Dermis blood vessel endothelial cell (primary cell): ENCODE measurements around the gene ZNF438. TPM values are rescaled to one million over a fixed set of nuclear protein-coding genes. Genes with fewer than 3 reads are reported as not detected.

ENCODE experiments used
- DNase-seq: peaks from one replicate; pipeline ENCODE4 v3.0.0; 2010
- total RNA-seq: library from RNA; depleted of rRNA; stranded (reverse); fragments of >200 nt; gene quantifications from 2 replicates; pipeline ENCODE4 v1.2.3, GENCODE V29; 2014

Gene ZNF438
- total RNA-seq, 1 donor from 2014 or later, result 2.6 TPM

DNA sequence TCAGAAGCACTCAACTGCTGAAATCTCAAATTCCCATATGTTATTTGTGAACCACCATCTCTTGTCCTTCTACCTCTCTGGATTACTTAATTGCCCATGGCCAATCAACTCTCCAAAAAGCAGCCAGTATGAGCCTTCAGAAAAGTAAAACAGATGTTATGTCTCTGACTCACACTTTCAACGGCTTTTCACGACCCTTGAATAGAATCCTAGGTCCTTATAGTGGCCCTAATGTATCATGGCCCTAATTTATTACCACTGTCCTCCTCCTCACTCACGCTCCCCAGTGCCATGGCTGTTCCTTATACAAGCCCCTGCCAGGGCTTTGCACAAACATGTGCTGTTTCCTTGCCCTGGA is 20.0 kb downstream of the ZNF438 start:
- DNase-seq, result no peak

DNA sequence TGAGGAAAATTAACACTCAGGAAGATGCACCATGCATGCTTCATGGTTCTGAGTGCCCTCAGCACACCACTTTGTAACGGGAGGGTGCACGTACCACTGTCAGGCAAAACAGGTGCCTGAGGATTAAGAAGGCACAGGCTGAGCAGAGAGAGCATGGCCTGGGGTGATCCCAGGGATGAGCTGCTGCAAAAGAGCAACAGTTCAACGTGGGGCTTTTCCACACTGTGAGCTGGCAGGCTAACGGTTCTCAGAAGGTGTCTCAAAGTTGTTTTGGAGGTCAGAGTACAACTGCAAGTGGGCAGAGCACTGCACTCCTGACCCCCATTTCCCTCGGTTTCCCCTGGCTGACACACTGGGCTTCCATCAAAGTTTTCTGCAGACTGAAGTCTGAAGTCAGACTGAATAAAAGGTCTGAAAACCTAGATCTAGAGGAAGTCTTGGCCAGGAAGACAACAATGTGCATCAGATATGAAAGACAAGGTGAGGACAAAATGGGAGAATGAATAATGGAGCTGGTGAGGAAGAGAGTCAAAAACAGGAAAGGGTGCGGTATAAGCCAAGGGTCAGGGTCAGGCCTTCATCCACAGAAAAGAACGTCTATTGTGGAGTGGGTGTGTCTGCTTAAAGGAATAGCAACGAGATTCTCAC is 20.5 kb downstream of the ZNF438 start:
- DNase-seq, result peak; percentile 44

DNA sequence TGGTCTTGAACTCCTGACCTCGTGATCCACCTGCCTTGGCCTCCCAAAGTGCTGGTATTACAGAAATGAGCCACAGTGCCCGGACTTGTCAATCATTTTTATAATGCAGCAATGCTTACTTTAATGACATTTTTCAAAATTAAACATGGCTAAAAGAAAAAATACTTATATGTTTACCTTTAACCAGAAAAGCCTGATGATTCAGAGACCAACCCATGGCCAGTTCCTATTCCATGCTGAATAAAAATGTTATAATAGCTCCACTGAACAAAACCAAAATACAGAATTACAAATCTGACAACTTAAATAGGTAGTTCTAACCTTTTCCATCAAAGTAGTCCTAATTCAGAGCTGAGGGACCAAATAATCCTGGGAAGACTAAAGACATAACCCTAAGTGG is 21.6 kb downstream of the ZNF438 start:
- DNase-seq, result no peak

DNA sequence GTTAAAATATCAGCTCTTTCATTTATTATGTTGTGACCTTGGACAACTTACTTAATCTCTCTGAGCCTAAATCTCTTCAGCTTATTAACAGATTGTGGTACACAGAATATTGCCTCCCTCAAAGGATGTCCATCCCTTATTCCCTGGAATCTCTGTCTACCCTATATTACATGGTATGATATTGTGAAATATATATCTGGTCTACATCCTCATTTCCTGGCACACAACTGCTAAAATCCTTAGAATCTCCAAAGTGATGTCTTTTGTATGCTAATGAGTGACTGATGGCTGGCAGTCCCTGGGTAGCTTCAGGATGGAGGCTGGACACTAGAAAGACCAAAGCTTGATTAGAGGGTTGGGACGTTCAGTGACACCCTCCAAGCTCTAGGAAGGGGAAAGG is 25.8 kb downstream of the ZNF438 start:
- DNase-seq, result no peak

DNA sequence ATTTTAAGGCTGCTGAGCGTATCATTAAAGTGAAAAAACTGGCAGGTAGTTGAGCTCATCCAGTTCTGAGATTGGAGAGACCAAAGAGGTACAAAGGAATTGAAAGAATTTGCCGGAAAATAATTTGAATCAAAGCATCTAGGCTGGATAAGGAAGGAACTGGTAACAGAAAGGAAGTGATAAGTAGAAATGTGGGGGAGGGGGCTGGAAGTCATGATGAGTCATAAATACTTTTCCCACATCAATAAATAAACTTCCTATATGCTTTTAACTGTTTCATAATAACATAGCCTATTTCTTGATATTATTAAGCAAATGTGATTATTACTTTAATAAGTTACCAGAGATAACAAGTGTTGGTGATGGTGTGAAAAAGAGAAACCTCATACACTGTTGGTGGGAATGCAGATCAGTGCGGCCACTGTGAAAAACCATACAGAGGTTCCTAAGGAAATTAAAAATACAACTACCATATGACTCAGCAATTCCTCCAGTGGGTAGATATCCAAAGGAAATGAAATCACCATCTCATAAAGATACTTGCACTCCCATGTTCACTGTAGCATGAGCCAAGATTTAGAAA is 27.0 kb downstream of the ZNF438 start:
- peak; percentile 94 for DNase-seq

DNA sequence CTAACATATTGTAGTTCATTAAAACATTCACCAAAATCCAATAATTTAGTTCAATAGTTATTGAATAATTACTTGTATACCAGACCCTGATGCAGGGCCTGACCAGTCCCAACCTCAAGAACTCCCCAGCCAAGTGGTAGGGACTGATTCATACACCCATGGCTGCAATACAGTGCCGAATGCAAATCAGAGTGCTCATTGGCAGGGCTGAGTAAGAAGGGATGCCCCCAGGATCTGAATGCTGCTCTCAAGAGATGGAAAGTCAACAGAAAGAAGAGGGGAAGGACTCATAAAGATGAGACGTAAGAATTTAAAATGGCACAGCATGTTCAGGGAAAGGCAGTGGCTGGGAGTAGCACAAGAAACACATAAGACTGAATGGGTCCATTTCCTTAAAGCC is 29.9 kb downstream of the ZNF438 start:
- no peak for DNase-seq

DNA sequence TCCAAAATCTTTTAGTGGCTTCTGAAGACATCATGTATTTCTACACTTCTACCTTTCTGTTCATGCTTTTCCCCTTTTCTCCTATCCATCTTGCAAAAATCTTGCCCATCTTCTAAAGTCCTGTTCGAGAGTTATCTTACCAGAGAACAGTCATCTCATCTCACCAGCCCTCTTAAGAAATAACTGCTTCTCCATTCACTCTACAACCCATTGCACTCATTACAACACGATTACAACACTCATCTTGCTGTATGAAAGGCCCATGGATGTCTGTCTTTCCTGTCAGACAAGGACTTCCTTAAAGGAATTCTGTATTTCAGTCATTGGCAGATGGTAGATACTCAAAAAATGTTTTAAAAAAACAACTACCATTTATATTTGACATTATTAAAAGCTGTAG is 30.8 kb downstream of the ZNF438 start:
- no peak for DNase-seq

DNA sequence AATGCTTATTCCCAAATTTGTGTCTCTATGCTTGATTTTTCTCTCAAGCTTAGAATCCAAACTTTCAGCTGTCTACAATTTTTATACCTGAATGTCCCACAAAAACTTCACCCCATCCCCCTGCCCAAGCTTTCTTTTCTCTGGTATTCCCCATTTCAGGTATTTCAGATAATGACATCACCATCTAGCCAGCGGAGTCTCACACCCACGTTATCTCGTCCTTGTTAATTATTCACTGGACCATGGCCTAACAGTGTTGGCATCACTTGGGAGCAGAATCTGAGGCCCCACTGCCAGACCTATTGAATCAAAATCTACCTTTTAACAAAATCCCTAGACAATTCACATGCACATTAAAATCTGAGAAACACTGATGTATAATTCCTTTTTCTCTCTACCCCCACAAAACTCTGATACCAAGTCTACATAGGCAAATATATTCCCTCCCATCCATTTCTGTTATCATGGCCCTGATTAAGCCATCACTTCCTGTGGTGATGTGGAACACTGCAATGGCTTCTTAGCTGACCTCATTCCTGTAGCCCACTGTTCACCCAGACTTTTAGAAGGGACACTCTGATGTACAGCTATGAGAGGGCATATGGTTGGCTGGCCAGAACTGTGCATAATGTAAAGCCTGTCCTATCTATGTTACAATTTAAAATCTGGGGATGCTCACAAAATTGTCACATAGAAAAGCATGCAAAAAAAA is 31.4 kb downstream of the ZNF438 start:
- no peak for DNase-seq

DNA sequence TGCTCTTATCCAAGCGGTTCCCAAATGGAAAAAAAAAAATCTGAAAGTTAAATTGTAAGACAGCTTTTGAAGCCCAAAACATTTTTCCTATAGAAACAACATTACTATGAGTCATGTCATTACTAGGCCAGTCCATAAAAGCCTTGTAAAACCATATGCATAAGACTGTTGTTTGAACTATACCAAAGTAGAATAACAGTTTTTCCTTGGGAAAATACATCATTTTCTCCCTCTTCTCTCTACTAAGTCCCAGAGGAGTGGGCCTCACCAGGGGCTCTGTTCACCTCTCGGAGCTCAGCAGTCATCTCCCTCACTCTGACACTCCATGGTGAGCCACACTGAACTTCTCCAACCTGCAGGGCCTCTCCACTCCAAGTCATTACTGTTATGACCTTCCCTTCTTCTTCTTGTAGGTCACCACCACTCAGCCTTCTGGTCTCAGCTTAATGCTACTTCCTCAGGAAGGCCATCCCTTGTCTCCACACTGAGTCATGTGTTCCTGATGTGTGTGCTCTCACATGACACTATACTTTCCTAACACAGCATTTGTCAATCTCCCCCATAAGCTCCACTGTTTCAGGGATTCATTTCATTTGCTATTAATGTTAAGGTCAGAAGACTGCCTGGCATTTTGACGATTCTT is 32.5 kb downstream of the ZNF438 start:
- DNase-seq, result peak; percentile 92

DNA sequence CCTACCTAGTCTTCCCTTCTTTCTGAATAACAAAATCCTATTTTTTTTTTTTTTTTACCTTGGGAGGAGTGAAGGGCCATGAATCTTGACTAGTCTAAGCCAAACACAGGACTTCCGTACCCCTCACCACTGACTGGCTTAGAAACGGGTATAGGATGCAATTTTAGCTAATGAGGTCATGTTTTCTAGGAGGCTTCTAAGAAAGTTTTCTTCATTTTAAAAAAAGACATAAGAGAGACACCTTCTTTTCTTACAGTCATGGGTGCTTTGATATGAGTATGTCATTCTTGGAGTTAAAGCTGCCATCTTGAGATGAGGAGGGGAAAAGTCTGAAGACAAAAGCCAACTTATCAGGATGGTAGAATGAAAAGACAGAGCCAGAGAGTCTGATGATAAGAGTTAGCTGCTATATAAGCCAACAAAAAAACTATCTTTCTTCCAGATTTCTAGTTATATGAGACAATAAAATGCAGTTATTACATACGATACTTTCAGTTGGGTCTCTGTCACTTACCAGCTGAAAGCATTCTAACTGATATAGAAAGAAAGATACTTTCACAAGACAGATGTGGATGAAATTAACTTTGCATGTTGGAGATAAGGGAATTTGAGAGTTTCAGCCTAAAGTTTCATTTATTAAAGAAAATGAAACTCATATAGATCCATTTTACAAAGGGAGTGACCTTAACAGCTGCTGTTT is 34.0 kb downstream of the ZNF438 start:
- no peak for DNase-seq

DNA sequence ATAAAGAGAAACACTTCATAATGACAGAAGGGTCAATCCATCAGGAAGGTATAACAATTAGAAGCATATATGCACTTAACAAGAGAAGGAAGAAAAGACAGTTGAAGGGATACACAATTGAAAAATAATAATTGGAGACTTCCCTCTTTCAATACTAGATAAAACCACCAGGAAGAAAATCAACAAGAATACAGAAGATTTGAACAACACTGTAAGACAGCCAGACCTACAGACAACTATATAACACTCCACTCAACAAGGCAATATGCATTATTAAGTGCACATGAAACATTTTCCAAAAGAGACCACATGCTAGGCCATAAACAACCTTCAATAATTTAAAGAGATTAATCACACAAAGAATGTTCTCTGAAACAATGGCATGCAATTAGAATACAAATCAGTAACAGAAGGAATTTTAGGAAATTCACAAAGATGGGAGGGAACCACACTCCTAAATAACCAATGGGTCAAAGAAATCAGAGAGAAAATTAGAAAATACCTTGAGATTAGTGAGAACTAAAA is 35.1 kb downstream of the ZNF438 start:
- no peak for DNase-seq

DNA sequence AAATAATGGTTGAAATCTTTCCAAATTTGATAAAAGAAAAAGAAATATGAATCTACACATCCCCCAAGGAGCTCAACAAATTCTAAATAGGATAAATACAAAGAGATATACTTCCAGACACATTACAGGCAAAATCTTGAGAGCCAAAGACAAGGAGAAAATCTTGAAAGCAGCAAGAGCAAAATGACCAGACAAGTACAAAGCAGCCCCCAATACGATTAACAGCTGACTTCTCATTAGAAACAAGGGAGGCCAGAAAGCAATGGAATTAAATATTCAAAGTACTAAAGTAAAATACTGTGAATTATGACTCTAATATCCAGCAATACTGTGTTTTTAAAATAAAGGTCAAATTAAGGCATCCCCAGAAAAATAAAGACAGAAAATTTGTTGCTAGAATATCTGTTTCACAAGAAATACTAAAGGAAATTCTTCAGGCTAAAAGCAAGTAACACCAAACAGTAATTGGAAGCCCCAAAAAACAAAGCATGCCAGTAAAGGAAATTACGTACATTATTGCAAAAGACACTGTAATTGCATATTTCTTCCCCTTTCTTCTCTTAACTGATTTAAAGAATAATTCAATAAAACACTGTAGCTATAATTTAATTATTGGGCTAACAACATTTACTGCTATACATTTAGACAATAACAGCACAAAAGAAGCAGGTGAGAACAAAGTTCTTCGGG is 36.4 kb downstream of the ZNF438 start:
- DNase-seq, result no peak

DNA sequence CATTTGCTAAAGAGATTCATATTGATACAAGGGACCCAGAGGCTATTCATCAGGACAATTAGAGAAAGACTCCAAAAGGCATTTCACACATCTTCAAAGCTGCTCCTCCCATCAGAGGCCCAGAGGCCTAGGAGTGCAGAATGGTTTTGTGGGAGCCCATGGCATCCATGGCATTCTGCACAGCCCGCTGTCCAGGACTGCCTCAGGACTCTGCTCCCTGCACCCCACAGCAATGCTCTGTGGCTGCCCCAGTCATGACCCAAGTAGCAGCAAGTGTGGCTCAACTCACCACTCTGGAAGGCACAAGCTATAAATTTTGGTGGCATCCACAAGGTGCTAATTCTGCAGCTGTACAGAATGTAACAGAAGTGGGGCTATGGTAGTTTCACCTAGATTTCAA is 38.5 kb downstream of the ZNF438 start:
- DNase-seq, result no peak

DNA sequence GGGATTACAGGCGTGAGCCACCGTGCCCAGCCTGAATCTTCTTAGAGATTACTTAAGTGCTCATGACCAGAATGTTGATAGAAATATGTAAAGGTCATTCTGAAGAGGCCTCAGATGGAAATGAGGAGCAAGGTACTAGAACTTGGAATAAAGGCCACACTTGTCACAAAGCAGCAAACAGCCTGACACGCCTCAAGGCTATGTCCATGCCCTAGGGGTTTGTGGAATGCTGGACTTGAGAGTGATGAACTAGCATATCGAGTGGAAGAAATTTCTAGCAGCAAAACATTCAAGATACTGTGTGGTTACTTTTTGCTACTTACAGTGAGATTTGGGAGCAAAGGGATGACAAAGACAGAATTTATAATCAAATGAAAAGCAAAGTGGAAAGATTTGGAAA is 39.0 kb downstream of the ZNF438 start:
- DNase-seq, result no peak

DNA sequence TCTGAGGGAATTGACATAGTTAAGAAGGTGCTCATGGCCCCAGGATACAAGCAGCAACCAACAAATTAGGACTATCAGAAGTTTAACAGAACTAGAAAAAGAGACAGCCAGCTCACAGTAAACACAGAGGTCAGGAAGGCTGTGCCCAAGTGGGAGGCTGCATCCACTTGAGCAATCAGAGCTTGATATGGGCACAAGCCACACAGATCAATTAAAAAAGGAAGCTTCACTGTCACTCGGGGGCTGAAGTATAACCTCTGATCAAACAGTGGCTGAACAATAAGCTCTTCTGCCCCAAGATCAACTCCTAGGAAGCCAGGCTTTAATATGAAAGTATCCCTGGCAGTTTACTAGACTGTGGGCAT is 40.0 kb downstream of the ZNF438 start:
- no peak for DNase-seq

DNA sequence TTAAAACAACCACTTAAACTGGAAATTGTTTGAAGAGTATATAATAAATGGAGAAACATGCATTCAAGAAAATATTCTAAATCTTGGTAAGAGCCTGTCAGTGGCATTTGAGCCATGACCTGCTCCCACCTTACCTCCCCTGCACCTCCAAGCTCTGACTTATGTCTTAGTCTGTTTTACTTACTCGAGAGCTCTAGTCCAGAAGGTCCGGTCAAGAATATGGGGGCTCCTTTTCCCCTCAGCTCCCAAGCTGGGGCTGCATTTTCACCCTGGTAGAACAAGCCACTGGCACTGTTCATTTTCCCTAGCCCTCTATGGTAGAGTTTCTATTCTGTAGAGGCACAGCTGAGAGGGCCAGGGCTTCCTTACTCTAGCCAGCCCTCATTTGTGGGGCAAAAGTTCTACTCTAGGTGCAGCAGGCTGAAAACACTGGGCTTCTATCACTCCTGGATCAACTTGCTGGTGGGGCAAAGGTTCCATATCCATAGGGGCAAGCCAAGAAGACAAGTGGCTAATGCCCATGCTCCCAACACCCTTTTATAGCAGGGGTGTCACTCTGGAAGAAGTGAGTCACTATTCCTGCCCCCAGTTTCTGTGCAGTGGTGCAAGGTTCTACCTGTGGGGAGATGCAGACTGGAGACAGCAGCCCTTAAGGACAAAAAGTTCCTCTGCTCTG is 40.6 kb downstream of the ZNF438 start:
- no peak for DNase-seq

DNA sequence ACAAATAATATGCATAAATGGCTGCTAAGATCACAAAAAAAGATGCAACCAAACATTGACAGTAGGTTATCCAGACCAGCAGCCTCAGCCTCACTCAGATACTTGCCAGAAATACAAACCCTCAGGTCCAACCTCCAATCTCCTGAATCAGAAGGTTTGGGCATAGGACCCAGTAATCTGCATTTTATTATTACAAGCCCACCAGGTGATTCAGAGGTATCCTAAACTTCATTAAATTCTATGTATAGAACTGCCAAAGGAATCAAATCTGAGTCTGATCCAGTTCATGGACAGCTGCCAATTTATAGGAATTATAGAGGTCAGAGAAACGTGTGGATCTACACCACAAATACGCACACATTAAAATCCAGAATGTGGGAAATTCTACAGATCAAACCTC is 41.3 kb downstream of the ZNF438 start:
- no peak for DNase-seq

DNA sequence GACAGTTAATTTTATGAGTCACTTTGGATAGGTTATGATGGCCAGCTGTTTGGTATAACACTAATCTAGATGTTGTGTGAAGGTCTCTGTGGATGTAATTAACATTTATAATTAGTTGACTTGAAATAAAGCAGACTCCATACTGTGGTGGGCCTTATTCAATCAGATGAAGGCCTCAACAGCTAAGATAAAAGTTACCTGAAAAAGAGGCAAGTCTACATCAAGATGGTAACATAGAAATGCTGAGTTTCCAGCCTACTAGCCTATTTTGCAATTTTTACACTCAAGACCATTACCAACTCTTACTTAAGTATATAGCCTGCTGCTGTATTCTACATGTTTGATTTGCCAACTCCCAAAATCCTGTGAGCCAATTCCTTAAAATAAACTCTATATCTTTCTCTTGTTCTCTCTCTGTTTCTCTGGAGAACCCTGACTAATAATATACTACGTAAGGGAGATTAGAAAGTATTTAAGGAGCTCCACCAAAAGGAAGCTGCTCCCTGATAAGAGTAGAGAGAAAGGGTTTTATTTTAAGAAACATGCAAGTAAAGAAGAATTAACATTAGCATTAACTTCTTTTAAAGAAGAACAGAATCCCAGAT is 42.7 kb downstream of the ZNF438 start:
- DNase-seq, result no peak

DNA sequence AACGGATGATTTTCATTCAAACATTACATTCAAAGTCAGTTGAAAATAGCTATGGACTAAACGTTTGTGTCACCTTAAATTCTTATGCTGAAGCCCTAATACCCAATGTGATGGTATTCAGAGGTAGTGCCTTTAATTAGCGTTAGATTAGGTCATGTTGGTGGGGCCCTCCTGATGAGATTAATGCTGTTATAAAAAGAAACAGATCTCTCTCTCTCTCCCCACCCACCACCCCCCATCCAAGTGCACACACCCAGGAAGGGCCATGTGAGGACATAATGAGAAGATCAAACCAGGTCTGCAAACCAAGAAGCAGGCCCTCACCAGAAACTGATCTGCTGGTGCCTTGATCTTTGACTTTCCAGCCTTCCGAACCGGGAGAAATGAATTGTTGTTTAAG is 44.2 kb downstream of the ZNF438 start:
- no peak for DNase-seq

DNA sequence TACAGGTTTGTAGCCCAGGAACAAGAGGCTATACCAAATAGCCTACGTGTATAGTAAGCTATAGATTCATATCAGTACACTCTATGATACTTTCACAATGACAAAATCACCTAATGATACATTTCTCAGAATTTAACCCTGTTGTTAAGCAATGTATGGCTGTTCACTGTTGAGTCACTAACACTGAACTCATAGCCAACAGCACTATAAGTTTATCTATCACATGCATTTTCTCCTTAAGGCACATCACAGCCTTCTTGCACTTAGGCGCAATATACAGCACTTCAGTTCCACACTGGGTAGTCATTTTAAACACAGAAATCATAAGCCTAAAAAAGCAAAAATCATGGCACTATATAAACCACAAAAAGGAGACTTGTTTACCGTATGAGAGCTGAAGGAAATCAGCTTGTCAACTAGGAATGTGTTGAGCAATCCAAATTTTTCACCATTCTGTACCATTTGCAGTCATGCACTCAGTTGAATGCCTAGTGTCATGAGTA is 45.6 kb downstream of the ZNF438 start:
- peak; percentile 39 for DNase-seq

DNA sequence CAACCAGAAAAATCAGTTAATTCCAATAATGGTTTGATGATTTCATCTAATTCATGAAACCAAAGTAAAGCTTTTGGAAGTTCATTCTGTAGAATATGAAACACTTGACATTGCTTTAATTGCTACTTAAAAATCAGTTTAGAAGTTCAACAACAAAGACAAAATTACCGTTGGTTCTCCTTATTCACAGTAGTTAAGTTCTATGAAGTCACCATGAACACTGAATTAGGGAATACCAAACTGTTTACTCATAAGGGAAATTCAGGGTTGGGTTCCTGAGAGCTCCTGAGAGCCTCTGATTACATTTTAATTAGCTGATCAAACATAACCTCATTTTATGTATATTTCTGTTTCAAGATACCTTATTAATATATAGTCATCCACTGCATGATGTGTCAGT is 46.2 kb downstream of the ZNF438 start:
- peak; percentile 71 for DNase-seq
